Right lobe of liver (tissue), 4 donors: Measurements from ENCODE around the gene OXT.

Experiments used
- POLR2A ChIP-seq: fragments of 450-650 bp; IDR thresholded peaks from one replicate; pipeline ENCODE4 v1.6.1; 2017; ENCODE audit warnings: antibody characterized with exemption, mild to moderate bottlenecking
- TF ChIP-seq, protein P1 (sequence below), 4 donors: fragments of 200-600 bp in 3 of 4; fragments of 450-650 bp in 1 of 4; IDR thresholded peaks; one replicate each; pipeline versions ENCODE4 v1.5.1 to v1.8.0; 2016 to 2022; ENCODE audit warnings: antibody characterized with exemption in 4 of 4, mild to moderate bottlenecking in 2 of 4
- donor health status: DM: no; HTN: no; CAD: no.
- donor health status: DM: no; HTN: no; CAD: no.
- donor health status: DM: no; HTN: yes; CAD: no.

DNA sequence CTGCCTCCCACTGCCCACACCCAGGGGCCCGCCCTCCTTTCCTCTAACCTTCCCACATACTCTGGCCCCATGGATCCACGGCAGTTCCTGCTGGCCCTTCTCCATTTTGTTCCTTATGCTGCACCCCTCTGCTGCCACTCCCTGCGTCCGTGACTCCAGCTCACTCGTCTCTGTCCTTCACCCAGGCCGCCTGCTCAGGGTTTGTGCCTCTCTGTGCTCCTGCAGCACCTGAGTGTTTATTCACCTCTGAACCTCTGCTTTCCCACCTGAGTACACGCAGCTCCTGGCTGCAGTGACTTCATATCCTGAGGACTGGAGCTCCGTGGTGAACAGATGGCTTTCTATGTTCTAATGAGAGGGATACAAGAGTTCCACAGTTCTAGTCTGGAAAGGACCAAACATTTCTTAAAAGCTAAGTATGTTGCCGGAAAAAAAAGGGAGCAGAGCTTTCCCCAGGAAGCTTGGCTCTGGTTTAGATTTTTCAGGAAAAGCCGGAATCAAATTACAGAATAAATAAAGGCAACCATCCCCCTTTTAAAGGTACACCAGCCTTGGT, 29.5 kb upstream of the OXT start:
- TF ChIP-seq, protein P1, sequence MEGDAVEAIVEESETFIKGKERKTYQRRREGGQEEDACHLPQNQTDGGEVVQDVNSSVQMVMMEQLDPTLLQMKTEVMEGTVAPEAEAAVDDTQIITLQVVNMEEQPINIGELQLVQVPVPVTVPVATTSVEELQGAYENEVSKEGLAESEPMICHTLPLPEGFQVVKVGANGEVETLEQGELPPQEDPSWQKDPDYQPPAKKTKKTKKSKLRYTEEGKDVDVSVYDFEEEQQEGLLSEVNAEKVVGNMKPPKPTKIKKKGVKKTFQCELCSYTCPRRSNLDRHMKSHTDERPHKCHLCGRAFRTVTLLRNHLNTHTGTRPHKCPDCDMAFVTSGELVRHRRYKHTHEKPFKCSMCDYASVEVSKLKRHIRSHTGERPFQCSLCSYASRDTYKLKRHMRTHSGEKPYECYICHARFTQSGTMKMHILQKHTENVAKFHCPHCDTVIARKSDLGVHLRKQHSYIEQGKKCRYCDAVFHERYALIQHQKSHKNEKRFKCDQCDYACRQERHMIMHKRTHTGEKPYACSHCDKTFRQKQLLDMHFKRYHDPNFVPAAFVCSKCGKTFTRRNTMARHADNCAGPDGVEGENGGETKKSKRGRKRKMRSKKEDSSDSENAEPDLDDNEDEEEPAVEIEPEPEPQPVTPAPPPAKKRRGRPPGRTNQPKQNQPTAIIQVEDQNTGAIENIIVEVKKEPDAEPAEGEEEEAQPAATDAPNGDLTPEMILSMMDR (IDR thresholded peaks at IDR 0.05), result no peak
- peak; percentile 14 for TF ChIP-seq POLR2A
